ENCODE measurements around the gene CPNE7.

DNA sequence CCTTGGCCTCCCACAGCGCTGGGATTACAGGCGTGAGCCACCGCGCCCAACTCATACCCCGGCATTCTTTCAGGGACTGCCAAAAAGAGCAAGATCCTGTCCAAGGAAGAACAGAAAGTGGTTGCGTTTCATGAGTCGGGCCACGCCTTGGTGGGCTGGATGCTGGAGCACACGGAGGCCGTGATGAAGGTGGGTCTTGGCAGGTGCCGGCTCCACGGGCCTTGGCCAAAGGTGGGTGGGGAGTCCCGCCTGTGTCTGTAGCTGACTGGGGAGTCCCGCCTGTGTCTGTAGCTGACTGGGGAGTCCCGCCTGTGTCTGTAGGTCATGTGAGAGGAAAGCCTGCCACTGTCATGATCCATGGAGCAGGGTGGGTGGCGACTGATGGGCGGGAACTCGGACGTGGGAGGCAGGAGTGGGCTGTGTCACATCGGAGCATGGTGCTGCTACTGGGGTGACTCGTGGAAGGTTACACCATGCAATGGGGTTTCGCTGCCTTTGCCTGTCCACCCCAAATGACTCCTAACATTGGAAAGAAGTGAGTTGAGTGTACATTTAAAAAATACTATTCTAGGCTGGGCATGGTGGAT lies 25.0 kb upstream of the CPNE7 start:
- TF ChIP-seq, protein P1, sequence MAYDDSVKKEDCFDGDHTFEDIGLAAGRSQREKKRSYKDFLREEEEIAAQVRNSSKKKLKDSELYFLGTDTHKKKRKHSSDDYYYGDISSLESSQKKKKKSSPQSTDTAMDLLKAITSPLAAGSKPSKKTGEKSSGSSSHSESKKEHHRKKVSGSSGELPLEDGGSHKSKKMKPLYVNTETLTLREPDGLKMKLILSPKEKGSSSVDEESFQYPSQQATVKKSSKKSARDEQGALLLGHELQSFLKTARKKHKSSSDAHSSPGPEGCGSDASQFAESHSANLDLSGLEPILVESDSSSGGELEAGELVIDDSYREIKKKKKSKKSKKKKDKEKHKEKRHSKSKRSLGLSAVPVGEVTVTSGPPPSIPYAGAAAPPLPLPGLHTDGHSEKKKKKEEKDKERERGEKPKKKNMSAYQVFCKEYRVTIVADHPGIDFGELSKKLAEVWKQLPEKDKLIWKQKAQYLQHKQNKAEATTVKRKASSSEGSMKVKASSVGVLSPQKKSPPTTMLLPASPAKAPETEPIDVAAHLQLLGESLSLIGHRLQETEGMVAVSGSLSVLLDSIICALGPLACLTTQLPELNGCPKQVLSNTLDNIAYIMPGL (CRISPR knock-in tag; IDR thresholded peaks at IDR 0.05; ENCODE audit: borderline replicate concordance in 1 of 2, low read depth in 1 of 2), result no peak
- TF ChIP-seq, protein P2, sequence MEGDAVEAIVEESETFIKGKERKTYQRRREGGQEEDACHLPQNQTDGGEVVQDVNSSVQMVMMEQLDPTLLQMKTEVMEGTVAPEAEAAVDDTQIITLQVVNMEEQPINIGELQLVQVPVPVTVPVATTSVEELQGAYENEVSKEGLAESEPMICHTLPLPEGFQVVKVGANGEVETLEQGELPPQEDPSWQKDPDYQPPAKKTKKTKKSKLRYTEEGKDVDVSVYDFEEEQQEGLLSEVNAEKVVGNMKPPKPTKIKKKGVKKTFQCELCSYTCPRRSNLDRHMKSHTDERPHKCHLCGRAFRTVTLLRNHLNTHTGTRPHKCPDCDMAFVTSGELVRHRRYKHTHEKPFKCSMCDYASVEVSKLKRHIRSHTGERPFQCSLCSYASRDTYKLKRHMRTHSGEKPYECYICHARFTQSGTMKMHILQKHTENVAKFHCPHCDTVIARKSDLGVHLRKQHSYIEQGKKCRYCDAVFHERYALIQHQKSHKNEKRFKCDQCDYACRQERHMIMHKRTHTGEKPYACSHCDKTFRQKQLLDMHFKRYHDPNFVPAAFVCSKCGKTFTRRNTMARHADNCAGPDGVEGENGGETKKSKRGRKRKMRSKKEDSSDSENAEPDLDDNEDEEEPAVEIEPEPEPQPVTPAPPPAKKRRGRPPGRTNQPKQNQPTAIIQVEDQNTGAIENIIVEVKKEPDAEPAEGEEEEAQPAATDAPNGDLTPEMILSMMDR (CRISPR knock-in tag; IDR thresholded peaks at IDR 0.05), result no peak
- TF ChIP-seq ARNT (IDR thresholded peaks at IDR 0.05) (no peak), HDAC2 (CRISPR knock-in tag; IDR thresholded peaks at IDR 0.05) (no peak), YY1 (IDR thresholded peaks at IDR 0.05; ENCODE audit: insufficient read depth, insufficient replicate concordance, low read depth, low read length) (no peak), MYC (CRISPR knock-in tag; IDR thresholded peaks at IDR 0.05; ENCODE audit: borderline replicate concordance) (no peak)
- TF ChIP-seq, protein P3, sequence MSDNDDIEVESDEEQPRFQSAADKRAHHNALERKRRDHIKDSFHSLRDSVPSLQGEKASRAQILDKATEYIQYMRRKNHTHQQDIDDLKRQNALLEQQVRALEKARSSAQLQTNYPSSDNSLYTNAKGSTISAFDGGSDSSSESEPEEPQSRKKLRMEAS (IDR thresholded peaks at IDR 0.05), result no peak
- TF ChIP-seq, protein P4, sequence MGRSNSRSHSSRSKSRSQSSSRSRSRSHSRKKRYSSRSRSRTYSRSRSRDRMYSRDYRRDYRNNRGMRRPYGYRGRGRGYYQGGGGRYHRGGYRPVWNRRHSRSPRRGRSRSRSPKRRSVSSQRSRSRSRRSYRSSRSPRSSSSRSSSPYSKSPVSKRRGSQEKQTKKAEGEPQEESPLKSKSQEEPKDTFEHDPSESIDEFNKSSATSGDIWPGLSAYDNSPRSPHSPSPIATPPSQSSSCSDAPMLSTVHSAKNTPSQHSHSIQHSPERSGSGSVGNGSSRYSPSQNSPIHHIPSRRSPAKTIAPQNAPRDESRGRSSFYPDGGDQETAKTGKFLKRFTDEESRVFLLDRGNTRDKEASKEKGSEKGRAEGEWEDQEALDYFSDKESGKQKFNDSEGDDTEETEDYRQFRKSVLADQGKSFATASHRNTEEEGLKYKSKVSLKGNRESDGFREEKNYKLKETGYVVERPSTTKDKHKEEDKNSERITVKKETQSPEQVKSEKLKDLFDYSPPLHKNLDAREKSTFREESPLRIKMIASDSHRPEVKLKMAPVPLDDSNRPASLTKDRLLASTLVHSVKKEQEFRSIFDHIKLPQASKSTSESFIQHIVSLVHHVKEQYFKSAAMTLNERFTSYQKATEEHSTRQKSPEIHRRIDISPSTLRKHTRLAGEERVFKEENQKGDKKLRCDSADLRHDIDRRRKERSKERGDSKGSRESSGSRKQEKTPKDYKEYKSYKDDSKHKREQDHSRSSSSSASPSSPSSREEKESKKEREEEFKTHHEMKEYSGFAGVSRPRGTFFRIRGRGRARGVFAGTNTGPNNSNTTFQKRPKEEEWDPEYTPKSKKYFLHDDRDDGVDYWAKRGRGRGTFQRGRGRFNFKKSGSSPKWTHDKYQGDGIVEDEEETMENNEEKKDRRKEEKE (IDR thresholded peaks at IDR 0.05), result no peak

Data from HepG2 (cell line).